Measurements from ENCODE around the gene AKAP6. TPM values are rescaled to one million over a fixed set of nuclear protein-coding genes. Genes with fewer than 3 reads are reported as not detected.

The AKAP6 gene
- total RNA-seq, 6 experiments from 2014 or later: 1.7 to 9.6 (median 4.3) TPM

DNA sequence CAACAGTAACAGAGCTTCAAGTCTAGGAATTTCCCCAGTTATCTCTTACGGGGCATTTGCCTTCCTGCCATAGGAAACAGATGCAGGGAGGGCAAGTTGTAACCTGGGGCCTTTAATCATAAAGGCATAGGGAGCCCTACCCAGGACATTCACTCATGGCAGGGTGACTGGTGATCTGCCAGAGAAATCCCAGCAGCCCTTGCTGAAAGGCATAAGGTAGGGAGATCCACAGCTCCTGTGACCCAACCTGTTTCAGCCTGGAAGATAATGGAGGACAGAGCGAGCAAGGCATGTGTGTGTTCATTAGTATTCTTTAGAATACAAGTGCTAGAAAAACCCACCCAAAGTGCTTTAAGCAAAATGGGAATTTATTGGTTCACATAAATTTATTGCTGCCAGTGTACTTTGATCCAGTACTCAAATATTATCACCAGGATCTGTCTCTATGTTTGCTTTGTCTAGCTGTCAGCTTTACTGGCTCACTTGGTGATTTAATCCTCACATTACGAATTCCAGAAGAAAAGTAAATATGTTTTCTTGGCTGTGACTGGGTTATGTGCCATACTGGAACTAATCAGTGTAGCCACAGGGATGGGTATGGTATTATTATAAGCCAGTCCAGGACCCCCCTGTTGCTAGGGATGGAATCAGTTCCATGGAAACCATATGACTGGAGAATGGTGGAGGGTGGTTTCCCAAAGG is 21.1 kb upstream of the AKAP6 start:
- intact Hi-C loops (cut with DNase I): no loop called here
- H3K36me3 ChIP-seq: no peaks in the 10 kb centered on the region
- H3K4me3 ChIP-seq: no peak overlapping the region
- H3K9me3 ChIP-seq: no peaks in the 10 kb centered on the region
- DNase-seq (peak in 2 of 3 donors; percentile 47 to 58), ATAC-seq (peak; percentile 77 to 81 (median 80))
- H3K27me3 ChIP-seq: no peaks in the 10 kb centered on the region
- H3K4me1 ChIP-seq: peaks cover 0 to 19% (median 6%) of the 10 kb centered on the region in 4 donors
- TF ChIP-seq, protein P1, sequence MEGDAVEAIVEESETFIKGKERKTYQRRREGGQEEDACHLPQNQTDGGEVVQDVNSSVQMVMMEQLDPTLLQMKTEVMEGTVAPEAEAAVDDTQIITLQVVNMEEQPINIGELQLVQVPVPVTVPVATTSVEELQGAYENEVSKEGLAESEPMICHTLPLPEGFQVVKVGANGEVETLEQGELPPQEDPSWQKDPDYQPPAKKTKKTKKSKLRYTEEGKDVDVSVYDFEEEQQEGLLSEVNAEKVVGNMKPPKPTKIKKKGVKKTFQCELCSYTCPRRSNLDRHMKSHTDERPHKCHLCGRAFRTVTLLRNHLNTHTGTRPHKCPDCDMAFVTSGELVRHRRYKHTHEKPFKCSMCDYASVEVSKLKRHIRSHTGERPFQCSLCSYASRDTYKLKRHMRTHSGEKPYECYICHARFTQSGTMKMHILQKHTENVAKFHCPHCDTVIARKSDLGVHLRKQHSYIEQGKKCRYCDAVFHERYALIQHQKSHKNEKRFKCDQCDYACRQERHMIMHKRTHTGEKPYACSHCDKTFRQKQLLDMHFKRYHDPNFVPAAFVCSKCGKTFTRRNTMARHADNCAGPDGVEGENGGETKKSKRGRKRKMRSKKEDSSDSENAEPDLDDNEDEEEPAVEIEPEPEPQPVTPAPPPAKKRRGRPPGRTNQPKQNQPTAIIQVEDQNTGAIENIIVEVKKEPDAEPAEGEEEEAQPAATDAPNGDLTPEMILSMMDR (IDR thresholded peaks at IDR 0.05): no peak
- no peak for TF ChIP-seq POLR2A (IDR thresholded peaks at IDR 0.05)
- WGBS (ENCODE audit: insufficient coverage, low coverage, low lambda C conversion rate, missing lambda C conversion rate): 17% methylated on average over 2 of the region's 3 CpGs
- H3K27ac ChIP-seq: peak overlapping the region; percentile 75 to 82 (median 76)

DNA sequence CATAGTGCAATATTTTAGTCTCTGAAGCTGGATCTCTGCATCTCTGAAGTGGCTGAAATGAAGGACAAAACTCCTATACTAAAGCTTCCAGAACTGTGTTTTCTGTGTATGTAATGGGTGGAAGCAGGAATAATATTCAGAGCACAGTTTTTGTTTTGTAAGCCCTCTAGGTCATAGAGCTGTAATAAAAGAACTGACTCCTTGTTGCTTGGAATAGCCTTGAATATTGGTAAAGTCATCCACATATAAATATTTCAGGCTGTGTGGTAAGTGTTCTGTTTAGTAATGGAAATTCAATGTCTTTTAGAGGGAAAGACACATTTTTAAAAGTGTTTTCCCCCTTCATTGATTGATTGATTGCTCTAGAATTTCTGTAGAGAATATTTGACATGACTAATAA is 18.2 kb upstream of the AKAP6 start:
- DNase-seq (no peak), ATAC-seq (peak in 1 of 4 donors; percentile 3)
- Histone ChIP-seq H3K4me1 (peaks cover 0 to 12% (median 3%) of the 10 kb centered on the region in 4 donors), H3K27ac (peak overlapping the region in 1 of 3 donors; percentile 3), H3K9me3 (no peaks in the 10 kb centered on the region), H3K4me3 (no peak overlapping the region), H3K27me3 (no peaks in the 10 kb centered on the region), H3K36me3 (no peaks in the 10 kb centered on the region)
- TF ChIP-seq POLR2A (IDR thresholded peaks at IDR 0.05): no peak
- TF ChIP-seq, protein P1 (IDR thresholded peaks at IDR 0.05): no peak
- intact Hi-C loops (cut with DNase I): no loop called here

DNA sequence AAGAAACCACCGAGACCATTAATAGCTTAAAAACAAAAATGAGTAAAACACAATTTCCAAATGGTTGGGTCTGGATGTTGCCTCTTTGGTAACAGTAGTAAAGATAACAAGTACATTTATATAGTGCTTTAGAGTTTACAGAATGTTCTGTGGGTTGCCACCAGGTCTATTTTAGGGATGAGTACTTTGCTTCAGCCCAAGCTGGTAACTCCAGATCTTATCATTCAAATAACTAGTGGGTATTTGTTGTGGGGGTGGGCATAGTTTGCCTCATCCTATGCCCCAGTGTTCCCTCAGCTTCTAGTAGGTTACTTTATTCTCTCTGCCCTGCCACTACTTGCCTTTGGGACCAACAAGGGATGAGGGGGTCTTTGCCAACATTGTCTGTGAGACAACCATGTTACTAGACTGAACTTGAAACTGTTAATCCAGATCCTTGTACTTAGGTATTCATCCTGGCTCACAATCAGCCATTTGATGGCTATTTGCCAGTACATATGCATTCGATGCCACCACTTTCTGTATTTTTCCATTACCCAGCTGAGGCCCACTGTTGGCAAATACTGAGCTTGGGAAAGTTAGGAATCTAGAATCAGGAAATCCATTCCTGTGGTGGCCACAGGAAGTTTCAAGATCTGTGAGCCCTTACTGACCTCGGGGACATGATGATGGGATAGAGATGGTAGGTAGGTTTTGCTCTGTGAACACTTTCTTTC is 17.6 kb upstream of the AKAP6 start:
- WGBS (ENCODE audit: insufficient coverage, low coverage, low lambda C conversion rate, missing lambda C conversion rate): 60% methylated on average over 3 of the region's 3 CpGs
- ATAC-seq (peak in 1 of 4 donors; percentile 7), DNase-seq (no peak)
- no peak for TF ChIP-seq POLR2A (IDR thresholded peaks at IDR 0.05)
- TF ChIP-seq, protein P1 (IDR thresholded peaks at IDR 0.05): no peak
- Histone ChIP-seq H3K36me3 (no peaks in the 10 kb centered on the region), H3K9me3 (no peaks in the 10 kb centered on the region), H3K27ac (no peak overlapping the region), H3K4me1 (peaks cover 0 to 12% (median 3%) of the 10 kb centered on the region in 4 donors), H3K4me3 (no peak overlapping the region), H3K27me3 (no peaks in the 10 kb centered on the region)
- intact Hi-C loops (cut with DNase I): no loop called here

DNA sequence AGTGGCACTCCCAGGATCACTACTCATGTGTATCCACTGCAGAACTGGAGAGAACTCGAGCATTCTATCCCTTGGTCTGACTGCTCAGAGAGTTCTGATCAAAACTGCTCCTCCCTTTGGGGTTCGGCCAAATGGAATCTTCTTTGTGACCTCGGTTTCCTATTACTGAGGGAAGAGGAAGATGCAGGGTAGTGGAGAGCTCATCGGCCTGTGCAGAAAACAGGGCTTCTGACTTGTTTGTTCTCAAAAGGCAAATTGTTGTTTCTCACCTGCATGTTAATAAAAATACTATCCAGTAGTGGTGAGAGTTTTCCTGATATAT is 17.1 kb upstream of the AKAP6 start:
- no peak for ATAC-seq
- TF ChIP-seq, protein P1 (IDR thresholded peaks at IDR 0.05): no peak
- TF ChIP-seq POLR2A (IDR thresholded peaks at IDR 0.05): no peak
- no peak overlapping the region for H3K27ac ChIP-seq
- intact Hi-C loops (cut with DNase I): no loop called here
- H3K36me3 ChIP-seq: no peaks in the 10 kb centered on the region
- no peak for DNase-seq
- WGBS (ENCODE audit: insufficient coverage, low coverage, low lambda C conversion rate, missing lambda C conversion rate): 84% methylated on average over 4 of the region's 4 CpGs
- H3K27me3 ChIP-seq: no peaks in the 10 kb centered on the region
- no peak overlapping the region for H3K4me3 ChIP-seq
- no peaks in the 10 kb centered on the region for H3K9me3 ChIP-seq
- peaks cover 0 to 12% (median 3%) of the 10 kb centered on the region in 4 donors for H3K4me1 ChIP-seq

Data from right lobe of liver (tissue), 6 donors.